GM23338 (cell line): ENCODE results near the gene SERGEF. TPM values are rescaled to one million over a fixed set of nuclear protein-coding genes. Genes with fewer than 3 reads are reported as not detected.

ENCODE experiments used
- ATAC-seq: fragments of 200-7000 bp; cut with Tn5 transposase; 3 replicates; pipeline ENCODE4 v1.9.1; 2020
- DNase-seq: peaks from one replicate; pipeline ENCODE4 v3.0.0-alpha.2; 2015; ENCODE audit warnings: low spot score
- H2AFZ ChIP-seq: fragments of 200-600 bp; sonication (generic); 2 replicates; pipeline ENCODE4 v1.8.0; 2016; ENCODE audit warnings: antibody characterized with exemption, mild to moderate bottlenecking, moderate library complexity
- H3F3A ChIP-seq: fragments of 200-600 bp; sonication (generic); replicated peaks from 2 replicates; pipeline ENCODE4 v1.8.0; 2017; ENCODE audit warnings: antibody characterized with exemption, mixed run types, low read depth
- H3K27ac ChIP-seq: fragments of 200-600 bp; sonication (generic); 2 replicates; pipeline ENCODE4 v1.6.1; 2016; ENCODE audit warnings: low read depth
- H3K27me3 ChIP-seq: fragments of 200-600 bp; sonication (generic); 2 replicates; pipeline ENCODE4 v1.8.0; 2016; ENCODE audit warnings: mild to moderate bottlenecking, mixed run types, moderate library complexity; ENCODE audit not compliant: insufficient read depth
- H3K36me3 ChIP-seq: fragments of 200-600 bp; sonication (generic); 2 replicates; pipeline ENCODE4 v1.8.0; 2016; ENCODE audit warnings: mild to moderate bottlenecking; ENCODE audit not compliant: insufficient read depth
- H3K4me1 ChIP-seq: fragments of 200-600 bp; sonication (generic); 2 replicates; pipeline ENCODE4 v1.8.0; 2016; ENCODE audit warnings: mild to moderate bottlenecking, moderate library complexity; ENCODE audit not compliant: insufficient read depth
- H3K4me2 ChIP-seq: fragments of 200-600 bp; sonication (generic); 2 replicates; pipeline ENCODE4 v1.7.1; 2017; ENCODE audit warnings: mixed run types
- H3K4me3 ChIP-seq: fragments of 200-600 bp; sonication (generic); 2 replicates; pipeline ENCODE4 v1.6.1; 2016; ENCODE audit warnings: mixed run types
- H3K79me2 ChIP-seq: fragments of 200-600 bp; sonication (generic); replicated peaks from 2 replicates; pipeline ENCODE4 v1.8.0; 2017; ENCODE audit warnings: mild to moderate bottlenecking; ENCODE audit not compliant: insufficient read depth
- H3K9me2 ChIP-seq: fragments of 200-600 bp; sonication (generic); 2 replicates; pipeline ENCODE4 v1.8.0; 2017; ENCODE audit not compliant: insufficient read depth
- H4K20me1 ChIP-seq: fragments of 200-600 bp; sonication (generic); replicated peaks from 2 replicates; pipeline ENCODE4 v1.8.0; 2017; ENCODE audit warnings: mild to moderate bottlenecking; ENCODE audit not compliant: insufficient read depth
- H3K27ac Mint-ChIP-seq: 2 replicates; pipeline ENCODE4 v1.8.0; 2020; ENCODE audit warnings: inconsistent platforms, mild to moderate bottlenecking, moderate library complexity, mixed read lengths
- H3K27me3 Mint-ChIP-seq: 3 replicates; pipeline ENCODE4 v1.8.0; 2022; ENCODE audit warnings: low read depth, mild to moderate bottlenecking, moderate library complexity, mixed read lengths, inconsistent platforms; ENCODE audit not compliant: insufficient read depth, poor library complexity
- H3K36me3 Mint-ChIP-seq: 3 replicates; pipeline ENCODE4 v1.8.0; 2021; ENCODE audit warnings: low read depth, mild to moderate bottlenecking, inconsistent platforms, moderate library complexity, mixed read lengths
- H3K4me1 Mint-ChIP-seq: 3 replicates; pipeline ENCODE4 v1.8.0; 2020; ENCODE audit warnings: mild to moderate bottlenecking, inconsistent platforms, mixed read lengths
- H3K4me3 Mint-ChIP-seq: 3 replicates; pipeline ENCODE4 v1.8.0; 2021; ENCODE audit warnings: moderate library complexity, mild to moderate bottlenecking, inconsistent platforms, mixed read lengths
- H3K9me3 Mint-ChIP-seq: 3 replicates; pipeline ENCODE4 v1.8.0; 2020; ENCODE audit warnings: moderate library complexity, mild to moderate bottlenecking, inconsistent platforms, mixed read lengths
- CTCF ChIP-seq, 2 experiments: fragments of 200-600 bp in 1 of 2; sonication (generic) in 1 of 2; conservative IDR thresholded peaks; 2 replicates each; pipeline versions ENCODE4 v1.5.1 to v1.6.1; 2016 to 2017; ENCODE audit warnings: antibody characterized with exemption in 2 of 2, low read depth in 2 of 2, mild to moderate bottlenecking in 2 of 2, moderate library complexity in 1 of 2
- EZH2 ChIP-seq: fragments of 200-600 bp; sonication (generic); IDR thresholded peaks from one replicate; pipeline ENCODE4 v1.8.0; 2017; ENCODE audit warnings: antibody characterized with exemption, mild to moderate bottlenecking, low read depth; ENCODE audit not compliant: unreplicated experiment
- EZH2phosphoT487 ChIP-seq: fragments of 200-600 bp; sonication (generic); IDR thresholded peaks from one replicate; pipeline ENCODE4 v1.8.1; 2018; ENCODE audit warnings: antibody characterized with exemption; ENCODE audit not compliant: unreplicated experiment
- JUNB ChIP-seq: IDR thresholded peaks from one replicate; pipeline ENCODE4 v1.6.1; 2016; ENCODE audit warnings: antibody characterized with exemption; ENCODE audit not compliant: unreplicated experiment
- NANOG ChIP-seq: IDR thresholded peaks from 2 replicates; pipeline ENCODE4 v1.6.1; 2016; ENCODE audit warnings: antibody characterized with exemption, borderline replicate concordance
- ZNF114 ChIP-seq: fragments of 250-450 bp; sonication (Bioruptor Pico); IDR thresholded peaks from 2 replicates; pipeline ENCODE4 v1.5.0; 2020; ENCODE audit warnings: mild to moderate bottlenecking, moderate library complexity
- polyA plus RNA-seq: library from polyadenylated mRNA; unstranded; fragments of >200 nt; fragmentation: Nextera tagmentation; extraction: Ambion mirVana; gene quantifications from 2 replicates; pipeline ENCODE4 v1.2.1, GENCODE V29; 2016
- total RNA-seq: library from RNA; depleted of rRNA; stranded (reverse); fragments of >200 nt; shearing (Covaris generic); gene quantifications from 2 replicates; pipeline ENCODE4 v1.2.3, GENCODE V29; 2014
- TF ChIP-seq, protein P1 (sequence below): fragments of 250-450 bp; sonication (Bioruptor Pico); IDR thresholded peaks from 2 replicates; pipeline ENCODE4 v1.5.0; 2020; ENCODE audit warnings: mild to moderate bottlenecking, moderate library complexity
- TF ChIP-seq, protein P2 (sequence below): IDR thresholded peaks from 2 replicates; pipeline ENCODE4 v1.6.1; 2016; ENCODE audit warnings: antibody characterized with exemption
- TF ChIP-seq, protein P3 (sequence below): IDR thresholded peaks from one replicate; pipeline ENCODE4 v1.6.1; 2018; ENCODE audit warnings: antibody characterized with exemption; ENCODE audit not compliant: unreplicated experiment

The SERGEF gene
- total and polyA plus RNA-seq, 2 experiments from 2014 or later, result 24.2 to 27.9 TPM

- TF ChIP-seq, protein P1, sequence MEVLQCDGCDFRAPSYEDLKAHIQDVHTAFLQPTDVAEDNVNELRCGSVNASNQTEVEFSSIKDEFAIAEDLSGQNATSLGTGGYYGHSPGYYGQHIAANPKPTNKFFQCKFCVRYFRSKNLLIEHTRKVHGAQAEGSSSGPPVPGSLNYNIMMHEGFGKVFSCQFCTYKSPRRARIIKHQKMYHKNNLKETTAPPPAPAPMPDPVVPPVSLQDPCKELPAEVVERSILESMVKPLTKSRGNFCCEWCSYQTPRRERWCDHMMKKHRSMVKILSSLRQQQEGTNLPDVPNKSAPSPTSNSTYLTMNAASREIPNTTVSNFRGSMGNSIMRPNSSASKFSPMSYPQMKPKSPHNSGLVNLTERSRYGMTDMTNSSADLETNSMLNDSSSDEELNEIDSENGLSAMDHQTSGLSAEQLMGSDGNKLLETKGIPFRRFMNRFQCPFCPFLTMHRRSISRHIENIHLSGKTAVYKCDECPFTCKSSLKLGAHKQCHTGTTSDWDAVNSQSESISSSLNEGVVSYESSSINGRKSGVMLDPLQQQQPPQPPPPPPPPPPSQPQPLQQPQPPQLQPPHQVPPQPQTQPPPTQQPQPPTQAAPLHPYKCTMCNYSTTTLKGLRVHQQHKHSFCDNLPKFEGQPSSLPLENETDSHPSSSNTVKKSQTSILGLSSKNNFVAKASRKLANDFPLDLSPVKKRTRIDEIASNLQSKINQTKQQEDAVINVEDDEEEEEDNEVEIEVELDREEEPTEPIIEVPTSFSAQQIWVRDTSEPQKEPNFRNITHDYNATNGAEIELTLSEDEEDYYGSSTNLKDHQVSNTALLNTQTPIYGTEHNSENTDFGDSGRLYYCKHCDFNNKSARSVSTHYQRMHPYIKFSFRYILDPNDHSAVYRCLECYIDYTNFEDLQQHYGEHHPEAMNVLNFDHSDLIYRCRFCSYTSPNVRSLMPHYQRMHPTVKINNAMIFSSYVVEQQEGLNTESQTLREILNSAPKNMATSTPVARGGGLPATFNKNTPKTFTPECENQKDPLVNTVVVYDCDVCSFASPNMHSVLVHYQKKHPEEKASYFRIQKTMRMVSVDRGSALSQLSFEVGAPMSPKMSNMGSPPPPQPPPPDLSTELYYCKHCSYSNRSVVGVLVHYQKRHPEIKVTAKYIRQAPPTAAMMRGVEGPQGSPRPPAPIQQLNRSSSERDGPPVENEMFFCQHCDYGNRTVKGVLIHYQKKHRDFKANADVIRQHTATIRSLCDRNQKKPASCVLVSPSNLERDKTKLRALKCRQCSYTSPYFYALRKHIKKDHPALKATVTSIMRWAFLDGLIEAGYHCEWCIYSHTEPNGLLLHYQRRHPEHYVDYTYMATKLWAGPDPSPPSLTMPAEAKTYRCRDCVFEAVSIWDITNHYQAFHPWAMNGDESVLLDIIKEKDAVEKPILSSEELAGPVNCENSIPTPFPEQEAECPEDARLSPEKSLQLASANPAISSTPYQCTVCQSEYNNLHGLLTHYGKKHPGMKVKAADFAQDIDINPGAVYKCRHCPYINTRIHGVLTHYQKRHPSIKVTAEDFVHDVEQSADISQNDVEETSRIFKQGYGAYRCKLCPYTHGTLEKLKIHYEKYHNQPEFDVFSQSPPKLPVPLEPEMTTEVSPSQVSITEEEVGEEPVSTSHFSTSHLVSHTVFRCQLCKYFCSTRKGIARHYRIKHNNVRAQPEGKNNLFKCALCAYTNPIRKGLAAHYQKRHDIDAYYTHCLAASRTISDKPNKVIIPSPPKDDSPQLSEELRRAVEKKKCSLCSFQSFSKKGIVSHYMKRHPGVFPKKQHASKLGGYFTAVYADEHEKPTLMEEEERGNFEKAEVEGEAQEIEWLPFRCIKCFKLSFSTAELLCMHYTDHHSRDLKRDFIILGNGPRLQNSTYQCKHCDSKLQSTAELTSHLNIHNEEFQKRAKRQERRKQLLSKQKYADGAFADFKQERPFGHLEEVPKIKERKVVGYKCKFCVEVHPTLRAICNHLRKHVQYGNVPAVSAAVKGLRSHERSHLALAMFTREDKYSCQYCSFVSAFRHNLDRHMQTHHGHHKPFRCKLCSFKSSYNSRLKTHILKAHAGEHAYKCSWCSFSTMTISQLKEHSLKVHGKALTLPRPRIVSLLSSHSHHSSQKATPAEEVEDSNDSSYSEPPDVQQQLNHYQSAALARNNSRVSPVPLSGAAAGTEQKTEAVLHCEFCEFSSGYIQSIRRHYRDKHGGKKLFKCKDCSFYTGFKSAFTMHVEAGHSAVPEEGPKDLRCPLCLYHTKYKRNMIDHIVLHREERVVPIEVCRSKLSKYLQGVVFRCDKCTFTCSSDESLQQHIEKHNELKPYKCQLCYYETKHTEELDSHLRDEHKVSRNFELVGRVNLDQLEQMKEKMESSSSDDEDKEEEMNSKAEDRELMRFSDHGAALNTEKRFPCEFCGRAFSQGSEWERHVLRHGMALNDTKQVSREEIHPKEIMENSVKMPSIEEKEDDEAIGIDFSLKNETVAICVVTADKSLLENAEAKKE (CRISPR knock-in tag), result no peak
- no peak for TF ChIP-seq CTCF (conservative IDR thresholded peaks at IDR 0.05; ENCODE audit: low read depth in 2 of 2)
Observed at GRCh38 chr11:17816232-17816931, 196.5 kb downstream of the SERGEF start (continued).

DNA sequence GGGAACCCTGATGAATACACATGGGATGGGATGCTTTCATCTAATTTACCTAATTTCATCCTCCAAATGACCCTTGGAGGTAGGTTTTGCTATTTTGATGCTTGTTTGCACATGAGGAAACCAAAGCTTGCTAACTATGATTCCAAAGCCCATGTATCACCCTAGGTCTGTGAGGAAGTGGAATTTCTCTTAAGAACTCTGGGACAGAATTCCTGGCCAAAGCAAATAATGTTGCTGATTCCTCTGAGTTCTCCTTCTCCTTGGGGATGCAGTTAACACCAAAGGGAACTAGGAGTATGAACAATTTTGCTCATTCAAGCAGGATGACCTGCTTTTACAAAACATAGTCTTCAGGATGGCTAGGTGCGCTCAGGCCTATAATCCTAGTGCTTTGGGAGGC lies 198.3 kb downstream of the SERGEF start:
- Histone ChIP-seq H2AFZ (no peak overlapping the region), H3F3A (no peaks in the 10 kb centered on the region), H3K4me1 (no peaks in the 10 kb centered on the region), H4K20me1 (no peaks in the 10 kb centered on the region), H3K79me2 (no peaks in the 10 kb centered on the region), H3K4me3 (no peak overlapping the region), H3K36me3 (no peaks in the 10 kb centered on the region), H3K27me3 (no peaks in the 10 kb centered on the region), H3K27ac (no peak overlapping the region), H3K9me2 (no peaks in the 10 kb centered on the region), H3K4me2 (no peak overlapping the region)
- H3K36me3 Mint-ChIP-seq, result no peaks in the 10 kb centered on the region
- H3K27ac Mint-ChIP-seq, result no peak overlapping the region
- DNase-seq (no peak), ATAC-seq (no peak)
- peaks cover 5% of the 10 kb centered on the region for H3K27me3 Mint-ChIP-seq
- no peaks in the 10 kb centered on the region; the same call in 2 of the 3 replicates for H3K9me3 Mint-ChIP-seq
- no peaks in the 10 kb centered on the region; the same call in 2 of the 3 replicates for H3K4me1 Mint-ChIP-seq
- H3K4me3 Mint-ChIP-seq, result no peak overlapping the region
- TF ChIP-seq CTCF (conservative IDR thresholded peaks at IDR 0.05; ENCODE audit: low read depth in 2 of 2), result no peak
- TF ChIP-seq, protein P2, sequence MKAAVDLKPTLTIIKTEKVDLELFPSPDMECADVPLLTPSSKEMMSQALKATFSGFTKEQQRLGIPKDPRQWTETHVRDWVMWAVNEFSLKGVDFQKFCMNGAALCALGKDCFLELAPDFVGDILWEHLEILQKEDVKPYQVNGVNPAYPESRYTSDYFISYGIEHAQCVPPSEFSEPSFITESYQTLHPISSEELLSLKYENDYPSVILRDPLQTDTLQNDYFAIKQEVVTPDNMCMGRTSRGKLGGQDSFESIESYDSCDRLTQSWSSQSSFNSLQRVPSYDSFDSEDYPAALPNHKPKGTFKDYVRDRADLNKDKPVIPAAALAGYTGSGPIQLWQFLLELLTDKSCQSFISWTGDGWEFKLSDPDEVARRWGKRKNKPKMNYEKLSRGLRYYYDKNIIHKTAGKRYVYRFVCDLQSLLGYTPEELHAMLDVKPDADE, result no peak
- no peak for TF ChIP-seq ZNF114 (CRISPR knock-in tag)
- TF ChIP-seq, protein P3, sequence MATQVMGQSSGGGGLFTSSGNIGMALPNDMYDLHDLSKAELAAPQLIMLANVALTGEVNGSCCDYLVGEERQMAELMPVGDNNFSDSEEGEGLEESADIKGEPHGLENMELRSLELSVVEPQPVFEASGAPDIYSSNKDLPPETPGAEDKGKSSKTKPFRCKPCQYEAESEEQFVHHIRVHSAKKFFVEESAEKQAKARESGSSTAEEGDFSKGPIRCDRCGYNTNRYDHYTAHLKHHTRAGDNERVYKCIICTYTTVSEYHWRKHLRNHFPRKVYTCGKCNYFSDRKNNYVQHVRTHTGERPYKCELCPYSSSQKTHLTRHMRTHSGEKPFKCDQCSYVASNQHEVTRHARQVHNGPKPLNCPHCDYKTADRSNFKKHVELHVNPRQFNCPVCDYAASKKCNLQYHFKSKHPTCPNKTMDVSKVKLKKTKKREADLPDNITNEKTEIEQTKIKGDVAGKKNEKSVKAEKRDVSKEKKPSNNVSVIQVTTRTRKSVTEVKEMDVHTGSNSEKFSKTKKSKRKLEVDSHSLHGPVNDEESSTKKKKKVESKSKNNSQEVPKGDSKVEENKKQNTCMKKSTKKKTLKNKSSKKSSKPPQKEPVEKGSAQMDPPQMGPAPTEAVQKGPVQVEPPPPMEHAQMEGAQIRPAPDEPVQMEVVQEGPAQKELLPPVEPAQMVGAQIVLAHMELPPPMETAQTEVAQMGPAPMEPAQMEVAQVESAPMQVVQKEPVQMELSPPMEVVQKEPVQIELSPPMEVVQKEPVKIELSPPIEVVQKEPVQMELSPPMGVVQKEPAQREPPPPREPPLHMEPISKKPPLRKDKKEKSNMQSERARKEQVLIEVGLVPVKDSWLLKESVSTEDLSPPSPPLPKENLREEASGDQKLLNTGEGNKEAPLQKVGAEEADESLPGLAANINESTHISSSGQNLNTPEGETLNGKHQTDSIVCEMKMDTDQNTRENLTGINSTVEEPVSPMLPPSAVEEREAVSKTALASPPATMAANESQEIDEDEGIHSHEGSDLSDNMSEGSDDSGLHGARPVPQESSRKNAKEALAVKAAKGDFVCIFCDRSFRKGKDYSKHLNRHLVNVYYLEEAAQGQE, result no peak
- no peak for TF ChIP-seq JUNB
- no peak for TF ChIP-seq EZH2
- TF ChIP-seq NANOG, result no peak
- no peak for TF ChIP-seq EZH2phosphoT487
